Measurements from ENCODE around the gene AMOTL1.

GRCh38 chr11:94803491-94803890 lies 35.3 kb downstream of the AMOTL1 start:
- TF ChIP-seq CTCF (IDR thresholded peaks at IDR 0.05) (no peak), ZFX (IDR thresholded peaks at IDR 0.05; ENCODE audit: borderline replicate concordance) (no peak)
